SK-MEL-5 (cell line): ENCODE measurements around the gene CEP85L. TPM values are rescaled to one million over a fixed set of nuclear protein-coding genes. Genes with fewer than 3 reads are reported as not detected.
A peak's percentile ranks its signal among the peaks of the same experiment; 100 is the strongest.

ENCODE experiments used
- DNase-seq: peaks from one replicate; pipeline ENCODE4 v3.0.0-alpha.2; 2016; ENCODE audit warnings: low read depth, low spot score
- in situ Hi-C: cut with HindIII; loops from 2 replicates; pipeline ENCODE4 v1.10.0; 2016; ENCODE audit warnings: low sequenced_read_pairs, high pct_unique_total_duplicates, low pct_unique_long_range_greater_than_20kb
- polyA plus RNA-seq, 2 experiments: library from polyadenylated mRNA; depleted of rRNA; stranded (reverse); fragments of >200 nt; gene quantifications; 2 replicates each; pipeline ENCODE4 v1.2.3, GENCODE V29; 2015
- total RNA-seq: library from RNA; depleted of rRNA; stranded (reverse); fragments of >200 nt; shearing (Covaris generic); gene quantifications from 2 replicates; pipeline ENCODE4 v1.2.3, GENCODE V29; 2014; rRNA removed

CEP85L gene
- 12.1 and 16.5 TPM in 2 replicates for total RNA-seq
- 4.7 and 9.4 TPM in 2 replicates for polyA plus RNA-seq (2015; cell fraction: cytosol; rRNA removed)
- polyA plus RNA-seq (2015; cell fraction: nucleus; rRNA removed), result 95.9 and 119 TPM in 2 replicates

GRCh38 chr6:118651282-118652050, at the start of gene CEP85L:
CEP85L (minus strand) TSS chr6:118651591; CDS start chr6:118651269, 322 bp downstream.
- in situ Hi-C loops, result no loop called here

GRCh38 chr6:118700531-118700930, 49.1 kb upstream of the CEP85L start:
- DNase-seq, result no peak
- in situ Hi-C loops, result no loop called here

More at GRCh38 chr6:118651282-118652050, at the start of gene CEP85L:
- DNase-seq, result peak; percentile 88

GRCh38 chr6:118697554-118697953, 46.2 kb upstream of the CEP85L start:
- in situ Hi-C loops, result no loop called here
- no peak for DNase-seq

GRCh38 chr6:118696271-118696670, 44.9 kb upstream of the CEP85L start:
- in situ Hi-C loops, result no loop called here

GRCh38 chr6:118693562-118693961, 42.2 kb upstream of the CEP85L start:
- DNase-seq, result no peak

More at GRCh38 chr6:118696271-118696670, 44.9 kb upstream of the CEP85L start:
- DNase-seq, result peak; percentile 17

GRCh38 chr6:118685823-118686449, 34.5 kb upstream of the CEP85L start:
- peak; percentile 49 for DNase-seq
- in situ Hi-C loops, result no loop called here

More at GRCh38 chr6:118693562-118693961, 42.2 kb upstream of the CEP85L start:
- in situ Hi-C loops, result no loop called here

GRCh38 chr6:118683881-118684872, 32.8 kb upstream of the CEP85L start:
- in situ Hi-C loops, result no loop called here
- DNase-seq, result no peak

GRCh38 chr6:118680452-118681095, 29.2 kb upstream of the CEP85L start:
- DNase-seq, result peak; percentile 98
- in situ Hi-C loops, result no loop called here

GRCh38 chr6:118679327-118679901, 28.0 kb upstream of the CEP85L start:
- in situ Hi-C loops, result no loop called here
- DNase-seq, result no peak

- no peak for DNase-seq
- in situ Hi-C loops, result no loop called here
Measured at GRCh38 chr6:118678866-118679265, 27.5 kb upstream of the CEP85L start.

GRCh38 chr6:118677193-118677592, 25.8 kb upstream of the CEP85L start:
- in situ Hi-C loops, result no loop called here

GRCh38 chr6:118675225-118675624, 23.8 kb upstream of the CEP85L start:
- in situ Hi-C loops, result no loop called here
- no peak for DNase-seq

More at GRCh38 chr6:118677193-118677592, 25.8 kb upstream of the CEP85L start:
- no peak for DNase-seq

GRCh38 chr6:118674772-118675171, 23.4 kb upstream of the CEP85L start:
- DNase-seq, result no peak
- in situ Hi-C loops, result no loop called here

GRCh38 chr6:118672678-118673077, 21.3 kb upstream of the CEP85L start:
- DNase-seq, result no peak
- in situ Hi-C loops, result no loop called here

GRCh38 chr6:118669561-118669960, 18.2 kb upstream of the CEP85L start:
- no peak for DNase-seq
- in situ Hi-C loops, result no loop called here

GRCh38 chr6:118668761-118669385, 17.5 kb upstream of the CEP85L start:
- DNase-seq, result no peak
- in situ Hi-C loops, result no loop called here
